HG03139 (cell line): ENCODE results near the gene EPHX1.
"Not testable (repeated sequence)": the region's sequence is repeated elsewhere in the genome, so short reads cannot be mapped to it uniquely, and the experiment has no call there.

Experiments
- ATAC-seq: cut with Tn5 transposase; IDR thresholded peaks from one replicate; pipeline ENCODE4 v1.9.1; 2021; ENCODE audit not compliant: unreplicated experiment

Gene EPHX1

DNA sequence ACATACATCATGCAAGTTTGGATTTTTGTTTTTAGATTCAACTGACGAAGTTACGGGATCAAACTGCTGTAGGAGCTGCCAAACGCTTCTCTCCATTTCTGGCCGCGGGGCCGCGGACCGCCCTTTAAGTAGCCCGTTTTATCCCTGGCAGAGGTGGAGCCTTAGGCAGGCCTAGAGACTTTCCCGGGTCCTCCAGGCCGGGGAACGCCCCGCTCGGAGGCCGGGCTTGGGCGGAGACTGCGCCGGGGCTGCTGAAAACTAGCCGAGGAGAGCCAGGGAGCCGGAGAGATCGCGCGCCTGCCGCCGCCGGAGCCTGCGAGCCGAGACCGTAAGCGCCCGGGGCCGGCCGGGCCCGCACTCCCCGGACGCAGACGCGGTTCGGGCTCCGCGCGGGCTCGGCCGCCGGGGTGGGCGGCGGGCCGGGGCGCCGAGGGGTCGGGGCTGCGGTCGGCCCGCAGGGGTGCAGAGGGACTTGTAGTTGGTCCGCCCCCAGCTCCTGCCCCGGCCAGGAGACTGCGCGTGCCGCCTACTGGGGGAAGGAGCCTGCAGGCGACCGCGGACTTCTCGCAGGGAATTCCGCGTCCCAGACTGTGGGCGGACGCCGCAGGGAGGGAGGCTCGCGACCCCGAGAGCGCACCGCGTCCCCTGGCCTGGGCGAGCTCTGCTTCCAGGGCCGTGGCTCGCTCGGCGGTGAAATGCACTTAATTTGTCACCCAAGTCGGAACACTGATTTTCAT is at the start of gene EPHX1:
TSS of gene EPHX1 (plus strand) at position 283 of the 737 bp plus-strand sequence. CDS start 18,606 bp downstream, outside the sequence.
- peak; percentile 97 for ATAC-seq

GRCh38 chr1:225760531-225760930 is 49.4 kb upstream of the EPHX1 start:
- no peak for ATAC-seq

GRCh38 chr1:225761395-225761794 is 48.5 kb upstream of the EPHX1 start:
- not testable (repeated sequence) for ATAC-seq

DNA sequence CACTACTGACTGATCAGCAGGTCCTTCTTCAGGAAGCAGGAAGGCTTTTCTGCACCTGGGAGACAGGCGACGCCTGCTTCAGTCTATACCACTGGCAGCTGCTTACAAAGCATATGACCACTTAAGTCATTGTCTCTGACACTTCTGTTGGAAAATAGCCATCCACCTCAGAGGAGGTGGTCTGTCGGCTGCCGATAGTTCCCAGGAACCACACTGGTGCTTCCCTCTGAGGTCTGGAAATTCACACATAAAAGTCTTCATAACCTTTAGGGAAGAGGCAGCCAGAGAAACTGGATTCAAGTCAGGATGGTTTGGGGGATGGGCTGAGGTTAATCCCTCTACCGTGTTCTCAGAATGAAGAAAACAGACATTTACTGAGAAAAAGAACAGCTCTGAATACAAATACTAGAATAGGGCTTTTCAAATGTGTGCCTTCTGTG is 47.9 kb upstream of the EPHX1 start:
- ATAC-seq: no peak

DNA sequence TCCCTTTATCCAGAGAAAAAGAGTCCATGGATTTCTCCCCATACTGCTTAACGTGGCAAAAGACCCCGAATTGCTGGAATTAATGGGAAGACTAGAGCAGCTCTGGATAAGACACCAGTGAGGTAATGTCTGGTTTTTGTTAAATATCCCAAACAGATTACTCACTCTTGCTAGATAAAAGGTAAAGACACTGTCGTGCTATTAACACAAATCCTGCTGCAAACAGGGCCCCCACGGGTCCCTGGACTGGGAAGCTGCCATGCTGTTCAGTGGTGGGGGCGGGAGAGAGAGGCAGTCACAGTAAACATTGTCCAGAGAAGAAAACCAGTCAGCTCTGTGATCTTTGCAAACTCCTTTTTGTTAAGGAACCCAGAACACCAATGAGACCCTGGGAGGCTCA is 47.5 kb upstream of the EPHX1 start:
- ATAC-seq: no peak

GRCh38 chr1:225763716-225764548 is 46.0 kb upstream of the EPHX1 start:
- no peak for ATAC-seq

DNA sequence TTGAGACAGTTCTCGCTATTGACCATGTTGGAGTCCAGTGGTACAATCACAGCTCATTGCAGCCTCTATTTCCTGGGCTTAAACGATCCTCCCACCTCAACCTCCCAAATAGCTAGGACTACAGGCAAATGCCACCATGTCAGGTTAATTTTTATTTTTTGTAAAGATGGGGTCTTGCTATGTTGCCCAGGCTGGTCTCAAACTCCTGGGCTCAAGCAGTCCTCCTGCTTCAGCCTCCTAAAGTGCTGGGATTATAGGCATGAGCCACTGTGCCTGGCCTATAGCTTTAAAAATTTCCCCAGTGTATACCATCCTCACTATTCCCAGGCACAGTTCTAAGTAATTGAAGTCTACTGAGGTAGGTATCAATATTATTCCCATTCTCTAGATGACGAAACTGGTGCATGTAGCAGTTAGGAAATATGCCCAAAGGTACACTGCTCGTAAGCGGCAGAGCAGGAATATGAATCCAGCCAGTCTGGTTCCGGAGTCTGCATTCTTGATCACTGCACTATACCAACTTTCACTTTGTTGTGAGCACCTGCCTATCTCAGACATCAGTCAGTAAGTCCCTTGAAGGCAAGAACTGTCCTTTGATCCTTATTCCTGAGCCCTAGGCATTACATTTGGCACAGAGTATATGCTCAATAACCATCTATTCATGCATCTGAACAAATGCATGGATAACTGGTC is 43.8 kb upstream of the EPHX1 start:
- ATAC-seq: no peak

- no peak for ATAC-seq
Measured at GRCh38 chr1:225766967-225767633, 42.8 kb upstream of the EPHX1 start.

DNA sequence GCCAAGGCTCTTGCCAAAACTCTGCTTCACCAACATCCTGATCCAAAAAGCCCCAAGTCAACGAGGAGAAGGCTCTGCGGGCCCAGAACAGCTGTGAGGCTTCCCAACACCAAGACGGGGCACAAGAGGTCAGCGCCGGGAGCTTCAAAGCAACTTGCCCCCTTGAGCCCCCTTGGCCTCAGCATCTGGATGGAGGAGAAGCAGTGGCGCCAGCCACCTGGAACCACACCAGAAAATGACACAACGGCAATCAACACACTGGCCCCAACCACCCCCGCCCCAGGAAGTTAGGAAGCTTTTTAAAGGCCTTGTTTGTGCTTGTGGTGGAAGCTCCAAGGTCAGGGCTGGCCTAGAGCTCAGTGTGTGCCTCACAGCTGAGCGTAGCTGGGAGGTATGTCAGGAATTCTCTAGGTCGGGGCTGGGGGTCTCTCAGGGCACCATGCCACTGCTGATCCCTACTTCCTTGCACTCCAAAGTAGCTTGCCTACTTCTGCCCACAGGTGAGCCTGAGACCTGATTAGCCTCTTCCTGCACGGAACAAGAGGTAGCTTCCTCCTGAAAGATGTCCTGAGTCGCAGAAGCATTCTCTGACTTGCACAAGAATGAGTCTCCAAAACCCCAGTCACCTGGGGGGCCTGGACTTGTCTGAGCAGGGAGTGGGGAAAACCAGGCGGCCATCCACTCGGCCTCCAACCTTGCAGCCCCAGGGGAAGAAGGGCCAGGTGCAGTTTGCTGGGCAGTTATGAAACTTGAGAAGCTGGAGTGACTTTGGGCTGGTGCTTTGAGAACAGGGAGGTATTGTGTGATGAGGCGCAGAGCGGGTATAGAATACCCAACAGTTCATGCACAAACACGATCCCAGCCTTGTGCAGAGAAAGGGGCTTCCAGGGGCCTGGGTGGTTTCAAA is 42.0 kb upstream of the EPHX1 start:
- no peak for ATAC-seq

DNA sequence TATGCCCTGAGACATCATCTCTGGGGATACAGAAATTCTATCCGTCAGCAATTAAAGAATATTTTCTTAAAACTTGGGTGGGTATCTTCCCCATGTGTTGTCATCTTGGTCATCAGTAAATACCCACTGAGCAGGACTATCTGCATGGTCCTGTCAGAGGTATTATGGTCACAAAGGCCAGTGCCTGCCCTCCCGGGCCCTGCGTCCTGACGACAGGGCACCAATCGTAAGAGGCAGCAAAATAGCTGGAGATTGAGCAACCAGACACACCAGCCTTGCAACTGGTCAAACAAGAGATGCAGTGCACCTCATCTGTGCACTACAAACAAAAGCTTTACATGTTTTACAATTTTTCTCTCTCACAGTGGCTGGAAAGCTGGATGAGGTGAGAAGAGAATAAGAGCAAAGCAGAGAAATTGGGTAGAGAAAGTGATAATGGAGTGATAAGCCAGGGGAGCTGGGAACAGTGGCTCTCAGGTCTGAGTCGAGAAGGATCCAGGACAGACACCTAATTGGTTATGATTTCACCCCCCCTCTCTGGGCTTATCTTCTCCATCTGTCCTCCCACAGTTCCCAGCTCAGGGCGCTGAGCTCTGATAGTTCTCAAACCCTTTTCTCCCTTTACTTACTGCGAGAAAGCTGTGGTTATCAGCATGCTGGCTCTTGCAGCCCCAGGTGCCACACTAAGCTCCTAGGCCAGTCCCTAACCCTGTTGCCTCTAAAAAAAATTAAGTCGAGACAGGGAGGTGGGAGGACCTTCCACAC is 41.1 kb upstream of the EPHX1 start:
- no peak for ATAC-seq

DNA sequence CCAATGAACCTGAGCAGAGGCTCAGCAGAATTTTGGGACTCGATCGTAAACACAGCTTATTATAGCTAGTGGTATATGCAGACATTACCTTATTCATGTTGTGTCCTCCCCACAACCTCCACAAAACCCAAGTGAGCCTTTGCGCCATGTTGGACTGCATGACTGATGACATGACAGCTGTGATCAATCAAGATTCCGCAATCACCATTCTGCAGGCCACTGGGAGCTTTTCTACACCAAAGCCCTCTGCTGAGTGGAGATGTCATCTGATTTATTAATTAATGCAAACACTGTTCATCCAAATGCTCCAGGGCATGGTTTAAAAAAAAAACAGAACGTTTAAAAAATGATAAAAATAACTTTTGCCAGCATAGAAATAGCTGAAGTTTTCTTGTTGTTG is 40.2 kb upstream of the EPHX1 start:
- ATAC-seq: no peak

DNA sequence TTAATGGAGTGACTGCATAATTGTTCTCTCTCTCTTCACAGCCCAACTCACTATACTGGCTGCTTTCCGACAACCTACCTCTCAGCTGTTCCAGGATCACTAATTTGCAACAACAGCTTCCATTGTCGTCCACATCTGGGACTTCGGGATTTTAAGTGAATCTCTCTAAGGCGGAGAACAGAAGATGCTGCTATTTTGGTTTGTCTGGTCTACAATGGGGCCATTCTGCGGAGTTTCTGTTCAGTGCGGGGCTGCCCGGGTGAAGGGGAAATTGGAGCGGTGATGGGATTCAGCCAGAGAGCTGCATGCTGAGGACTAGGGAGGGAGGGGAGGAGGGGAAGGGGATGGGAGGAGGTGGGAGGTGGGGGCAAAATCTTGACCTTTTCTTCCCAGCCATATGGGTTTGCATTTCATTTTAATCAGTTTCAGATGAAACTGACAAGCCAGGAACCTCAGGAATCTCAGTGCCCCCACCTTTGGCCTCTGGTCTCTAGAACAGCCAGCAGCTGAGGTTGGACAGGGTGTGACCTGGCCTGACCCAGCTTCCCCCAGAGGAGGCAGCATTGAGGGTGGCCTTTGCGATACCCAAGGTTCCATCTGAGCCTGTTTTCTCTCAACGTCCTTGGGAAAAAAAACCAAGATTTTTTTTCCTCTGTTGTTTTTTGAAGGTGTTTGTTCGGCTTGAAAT is 39.2 kb upstream of the EPHX1 start:
- no peak for ATAC-seq

GRCh38 chr1:225771661-225772322 is 38.1 kb upstream of the EPHX1 start:
- no peak for ATAC-seq

GRCh38 chr1:225772323-225772768 is 37.6 kb upstream of the EPHX1 start:
- ATAC-seq: peak; percentile 62

DNA sequence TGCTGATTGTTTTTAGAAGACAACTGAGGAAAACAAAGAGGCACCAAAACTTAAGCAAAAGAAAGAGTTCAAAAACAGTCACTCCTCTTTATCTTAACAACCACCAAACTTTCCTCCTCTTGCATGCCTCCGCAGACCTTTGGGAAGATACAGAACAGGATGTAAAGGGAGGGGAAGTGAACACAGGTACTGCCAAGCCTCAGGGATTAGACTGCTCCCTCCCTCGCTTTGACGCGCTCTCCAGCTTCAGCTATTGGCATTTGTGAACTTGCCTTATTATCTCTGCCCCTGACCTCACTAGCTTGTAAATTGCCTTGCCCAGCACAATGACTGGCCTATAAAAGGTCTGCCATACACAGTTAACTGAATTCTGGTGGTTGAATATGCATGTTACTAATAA is 37.1 kb upstream of the EPHX1 start:
- ATAC-seq: no peak

DNA sequence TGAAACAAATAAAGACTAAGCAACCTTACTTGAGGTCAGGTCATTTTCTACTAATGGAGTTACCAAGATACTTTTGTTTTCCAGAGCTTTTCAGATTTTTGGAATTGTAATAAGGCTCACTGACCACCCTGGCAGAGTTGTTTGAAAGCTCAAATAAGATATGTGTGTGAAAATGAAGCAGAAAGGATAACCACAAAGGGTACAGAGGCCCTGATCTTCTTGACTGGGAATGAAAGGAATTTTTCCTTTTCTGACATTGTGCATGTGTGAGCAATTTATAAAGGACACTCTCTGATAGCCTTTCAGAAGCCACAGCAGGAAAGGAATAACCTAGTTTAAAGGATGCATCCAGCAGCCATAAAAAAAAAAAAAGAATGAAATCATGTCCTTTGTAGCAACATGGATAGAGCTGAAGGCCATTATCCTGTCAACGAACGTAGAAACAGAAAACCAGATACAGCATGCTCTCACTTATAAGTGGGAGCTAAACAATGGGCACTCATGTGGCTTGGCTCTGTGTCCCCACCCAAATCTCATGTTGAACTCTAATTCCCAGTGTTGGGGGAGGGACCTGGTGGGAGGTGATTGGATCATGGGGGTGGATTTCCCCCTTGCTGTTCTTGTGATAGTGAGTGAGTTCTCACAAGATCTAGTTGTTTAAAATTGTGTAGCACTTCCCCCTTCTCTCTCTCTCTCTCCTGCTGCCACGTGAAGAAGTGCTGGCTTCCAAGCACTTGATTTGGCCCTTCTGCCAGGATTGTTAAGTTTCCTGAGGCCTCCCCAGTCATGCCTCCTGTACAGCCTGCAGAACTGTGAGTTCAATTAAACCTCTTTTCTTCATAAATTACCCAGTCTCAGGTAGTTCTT is 35.4 kb upstream of the EPHX1 start:
- no peak for ATAC-seq

- no peak for ATAC-seq
Measured at GRCh38 chr1:225776294-225776693, 33.6 kb upstream of the EPHX1 start.
